ENCODE measurements around the gene NEMP1.

Gene NEMP1

GRCh38 chr12:57106021-57106708 lies 27.6 kb upstream of the NEMP1 start:
- peak; percentile 4 for DNase-seq

GRCh38 chr12:57105011-57105753 lies 26.6 kb upstream of the NEMP1 start:
- no peak for DNase-seq

GRCh38 chr12:57104292-57104910 lies 25.8 kb upstream of the NEMP1 start:
- no peak for DNase-seq

GRCh38 chr12:57103856-57104255 lies 25.3 kb upstream of the NEMP1 start:
- no peak for DNase-seq

GRCh38 chr12:57101892-57102695 lies 23.5 kb upstream of the NEMP1 start:
- DNase-seq, result no peak

- no peak for DNase-seq
Measured at GRCh38 chr12:57099766-57100165, 21.2 kb upstream of the NEMP1 start.

GRCh38 chr12:57099047-57099714 lies 20.6 kb upstream of the NEMP1 start:
- no peak for DNase-seq

GRCh38 chr12:57098546-57098945 lies 20.0 kb upstream of the NEMP1 start:
- no peak for DNase-seq

GRCh38 chr12:57097554-57097835 lies 18.9 kb upstream of the NEMP1 start:
- no peak for DNase-seq

- DNase-seq, result no peak
Measured at GRCh38 chr12:57096748-57097553, 18.4 kb upstream of the NEMP1 start.

GRCh38 chr12:57096099-57096572 lies 17.5 kb upstream of the NEMP1 start:
- peak; percentile 72 for DNase-seq

GRCh38 chr12:57095440-57095839 lies 16.8 kb upstream of the NEMP1 start:
- DNase-seq, result no peak

GRCh38 chr12:57094208-57095160 lies 15.9 kb upstream of the NEMP1 start:
- no peak for DNase-seq

- no peak for DNase-seq
Measured at GRCh38 chr12:57093415-57094207, 15.0 kb upstream of the NEMP1 start.

GRCh38 chr12:57092876-57093414 lies 14.4 kb upstream of the NEMP1 start:
- DNase-seq, result no peak

GRCh38 chr12:57092529-57092862 lies 13.9 kb upstream of the NEMP1 start:
- DNase-seq, result no peak

- no peak for DNase-seq
Measured at GRCh38 chr12:57091638-57092528, 13.3 kb upstream of the NEMP1 start.

- no peak for DNase-seq
Measured at GRCh38 chr12:57090924-57091637, 12.5 kb upstream of the NEMP1 start.

Data from NCI-H1105 treated with DMSO at 0.1 percent for 48 hours (cell line).